ENCODE data around the gene EXOSC7.
"Not testable (repeated sequence)": the region's sequence is repeated elsewhere in the genome, so short reads cannot be mapped to it uniquely, and the experiment has no call there.

Gene EXOSC7

DNA sequence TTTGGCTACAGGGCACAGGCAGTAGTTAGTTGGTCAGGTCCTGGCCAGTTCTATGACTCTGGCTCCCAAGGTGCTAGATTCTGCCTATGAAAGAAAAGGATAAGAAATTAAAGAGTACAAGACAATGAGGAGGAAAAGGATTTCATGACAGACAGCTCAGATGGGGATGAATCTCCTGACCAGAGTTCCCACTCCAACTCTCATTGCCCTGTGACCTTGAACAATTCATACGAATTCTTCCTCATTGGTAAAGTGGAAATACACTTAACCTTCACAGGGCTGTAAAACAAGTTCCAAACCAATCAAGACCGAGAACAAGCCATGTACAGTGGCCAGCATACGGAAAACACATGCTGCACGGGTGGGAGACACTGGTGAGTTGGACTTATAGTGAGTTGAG, 73.8 kb downstream of the EXOSC7 start:
- ChIA-PET POLR2A (ENCODE audit: low non-redundant PET) (no interaction called here), CTCF (no interaction called here)
- DNase-seq (ENCODE audit: low spot score): no peak
- TF ChIP-seq, protein P1, sequence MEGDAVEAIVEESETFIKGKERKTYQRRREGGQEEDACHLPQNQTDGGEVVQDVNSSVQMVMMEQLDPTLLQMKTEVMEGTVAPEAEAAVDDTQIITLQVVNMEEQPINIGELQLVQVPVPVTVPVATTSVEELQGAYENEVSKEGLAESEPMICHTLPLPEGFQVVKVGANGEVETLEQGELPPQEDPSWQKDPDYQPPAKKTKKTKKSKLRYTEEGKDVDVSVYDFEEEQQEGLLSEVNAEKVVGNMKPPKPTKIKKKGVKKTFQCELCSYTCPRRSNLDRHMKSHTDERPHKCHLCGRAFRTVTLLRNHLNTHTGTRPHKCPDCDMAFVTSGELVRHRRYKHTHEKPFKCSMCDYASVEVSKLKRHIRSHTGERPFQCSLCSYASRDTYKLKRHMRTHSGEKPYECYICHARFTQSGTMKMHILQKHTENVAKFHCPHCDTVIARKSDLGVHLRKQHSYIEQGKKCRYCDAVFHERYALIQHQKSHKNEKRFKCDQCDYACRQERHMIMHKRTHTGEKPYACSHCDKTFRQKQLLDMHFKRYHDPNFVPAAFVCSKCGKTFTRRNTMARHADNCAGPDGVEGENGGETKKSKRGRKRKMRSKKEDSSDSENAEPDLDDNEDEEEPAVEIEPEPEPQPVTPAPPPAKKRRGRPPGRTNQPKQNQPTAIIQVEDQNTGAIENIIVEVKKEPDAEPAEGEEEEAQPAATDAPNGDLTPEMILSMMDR (conservative IDR thresholded peaks at IDR 0.05; ENCODE audit: low read depth): no peak
- no peak overlapping the region for H3K27ac ChIP-seq

DNA sequence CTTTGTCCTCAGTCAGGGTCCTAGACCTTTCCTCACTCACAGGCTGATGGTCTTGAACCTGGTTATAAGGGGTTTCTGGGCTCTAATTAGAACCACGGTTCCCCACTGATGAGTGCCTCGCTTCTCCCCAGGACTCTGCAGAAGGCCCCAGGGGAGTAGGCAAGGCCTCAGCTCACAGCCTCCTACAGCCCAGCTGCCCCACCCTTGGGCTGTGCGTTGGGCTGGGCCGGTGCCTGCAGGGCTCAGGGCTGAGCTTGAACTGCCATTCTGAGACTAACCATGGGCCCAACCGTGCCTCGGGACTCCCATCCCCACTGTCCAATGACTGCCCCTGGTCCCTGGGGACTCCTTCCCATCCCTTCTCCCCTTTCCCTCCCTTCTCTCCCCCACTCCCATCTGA, 75.6 kb downstream of the EXOSC7 start:
- H3K27ac ChIP-seq: no peak overlapping the region
- ChIA-PET CTCF (no interaction called here), POLR2A (ENCODE audit: low non-redundant PET) (no interaction called here)
- TF ChIP-seq, protein P1 (conservative IDR thresholded peaks at IDR 0.05; ENCODE audit: low read depth): no peak
- no peak for DNase-seq (ENCODE audit: low spot score)

DNA sequence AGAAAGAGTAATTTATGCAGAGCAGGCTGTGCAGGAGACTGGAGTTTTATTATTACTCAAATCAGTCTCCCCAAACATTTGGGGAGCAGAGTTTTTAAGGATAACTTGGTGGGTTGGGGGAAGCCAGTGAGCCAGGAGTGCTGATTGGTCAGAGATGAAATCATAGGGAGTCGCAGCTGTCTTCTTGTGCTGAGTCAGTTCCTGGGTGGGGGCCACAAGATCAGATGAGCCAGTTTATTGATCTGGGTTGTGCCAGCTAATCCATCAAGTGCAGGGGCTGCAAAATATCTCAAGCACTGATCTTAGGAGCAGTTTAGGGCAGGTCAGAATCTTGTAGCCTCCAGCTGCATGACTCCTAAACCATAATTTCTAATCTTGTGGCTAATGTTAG, 77.8 kb downstream of the EXOSC7 start:
- H3K27ac ChIP-seq: peak overlapping the region; percentile 68
- CTCF ChIA-PET; POLR2A ChIA-PET (ENCODE audit: low non-redundant PET); DNase-seq (ENCODE audit: low spot score): not testable (repeated sequence)

DNA sequence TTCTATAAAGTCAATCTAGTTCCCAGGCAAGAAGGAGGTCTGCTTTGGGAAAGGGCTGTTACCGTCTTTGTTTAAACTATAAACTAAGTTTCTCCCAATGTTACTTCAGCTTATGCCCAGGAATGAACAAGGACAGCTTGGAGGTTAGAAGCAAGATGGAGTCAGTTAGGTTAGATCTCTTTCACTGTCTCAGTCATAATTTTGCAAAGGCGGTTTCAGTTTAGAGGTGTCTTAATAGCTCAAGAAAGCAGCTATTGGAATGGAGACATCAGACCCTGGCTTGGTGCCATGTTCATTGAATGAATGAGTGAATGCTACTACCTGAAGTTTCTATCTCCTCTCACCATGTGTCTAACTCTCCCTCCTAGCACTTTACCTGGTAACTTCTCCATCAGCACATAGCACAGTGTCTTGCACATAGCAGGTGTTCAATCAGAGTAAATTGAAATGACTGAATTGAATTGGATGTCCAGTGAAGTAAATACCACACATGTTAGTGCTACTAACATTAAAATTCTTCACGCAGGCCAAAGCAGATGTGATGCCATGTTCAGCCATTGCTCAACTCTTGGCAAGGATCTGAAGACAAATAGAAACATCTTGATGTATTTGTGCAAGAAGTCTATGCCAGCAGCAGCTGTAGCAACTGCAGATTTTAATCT, 78.3 kb downstream of the EXOSC7 start:
- DNase-seq (ENCODE audit: low spot score): no peak

DNA sequence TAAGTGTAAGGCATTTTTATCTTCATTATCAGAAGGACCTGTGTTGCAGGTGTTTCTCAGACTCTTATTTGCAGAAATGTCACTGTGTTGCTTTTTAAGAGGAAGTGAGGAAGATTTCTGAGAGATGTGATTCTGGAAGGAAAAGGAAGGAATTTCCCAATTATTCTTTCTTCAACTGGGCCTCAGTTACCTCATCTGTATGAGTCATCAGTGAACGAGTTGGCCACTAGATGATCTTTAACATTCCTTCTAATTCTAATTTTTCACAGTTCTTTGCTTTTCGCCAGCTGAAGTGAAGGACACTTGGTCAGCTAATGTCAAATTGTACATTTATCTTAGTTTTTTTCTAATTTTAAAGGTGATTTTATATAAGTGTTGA, 79.0 kb downstream of the EXOSC7 start:
- ChIA-PET POLR2A (ENCODE audit: low non-redundant PET) (no interaction called here), CTCF (interaction anchor here (0.6 to 1.1 kb wide), 4 partner anchors 12 to 356 kb away, joined by 3 to 9 read pairs (median 4); no protein-coding TSS in a partner anchor)
- DNase-seq (ENCODE audit: low spot score): peak; percentile 30
- H3K27ac ChIP-seq: no peak overlapping the region
- TF ChIP-seq, protein P1 (conservative IDR thresholded peaks at IDR 0.05; ENCODE audit: low read depth): no peak

More for the DNA sequence above, 78.3 kb downstream of the EXOSC7 start:
- H3K27ac ChIP-seq: peak overlapping the region; percentile 68
- ChIA-PET CTCF (interaction anchor here (1.1 kb wide), 1 partner anchor 13 kb away, joined by 4 read pairs; no protein-coding TSS in a partner anchor), POLR2A (ENCODE audit: low non-redundant PET) (no interaction called here)
- TF ChIP-seq, protein P1 (conservative IDR thresholded peaks at IDR 0.05; ENCODE audit: low read depth): no peak

DNA sequence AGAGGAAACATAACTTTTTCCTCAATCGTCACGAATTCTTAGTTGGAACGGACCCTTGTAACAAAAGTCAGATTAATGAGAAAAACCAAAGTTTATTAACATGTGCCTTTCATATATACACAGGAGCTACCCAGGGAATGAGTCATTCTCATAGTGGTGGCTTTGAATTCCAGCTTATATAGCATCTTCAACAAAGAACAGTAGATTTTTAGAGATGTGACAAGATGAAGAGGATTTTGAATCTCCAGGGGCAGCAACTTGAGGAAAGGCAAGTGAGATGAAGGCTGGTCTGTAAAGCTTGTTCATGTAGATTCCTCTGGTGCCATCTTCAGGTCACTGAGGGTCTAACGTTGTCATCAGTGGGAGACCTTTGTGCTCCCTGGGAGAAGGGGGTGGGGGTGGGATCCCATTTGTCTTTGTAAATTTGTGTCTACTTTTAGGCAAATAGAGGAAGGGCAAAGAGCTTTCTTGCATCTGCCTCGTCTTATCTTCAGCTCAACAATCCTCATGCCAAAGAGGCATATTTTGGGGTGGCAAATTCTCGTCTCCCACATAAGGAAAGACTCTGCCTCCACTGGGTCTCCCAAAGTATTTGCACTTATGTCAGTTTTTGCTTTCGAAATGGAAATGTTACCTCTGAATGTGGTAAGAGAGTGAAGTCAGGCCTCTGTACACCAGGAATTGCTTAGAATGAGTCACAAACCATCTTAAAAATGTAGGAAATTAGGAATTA, 79.5 kb downstream of the EXOSC7 start:
- no peak overlapping the region for H3K27ac ChIP-seq
- TF ChIP-seq, protein P1 (conservative IDR thresholded peaks at IDR 0.05; ENCODE audit: low read depth): no peak
- no peak for DNase-seq (ENCODE audit: low spot score)
- ChIA-PET CTCF (interaction anchor here (0.6 to 1.1 kb wide), 5 partner anchors 12 to 521 kb away, joined by 3 to 9 read pairs (median 4); no protein-coding TSS in a partner anchor), POLR2A (ENCODE audit: low non-redundant PET) (no interaction called here)

Measured in RWPE1 (cell line).